Measurements from ENCODE around the gene PHKB.
"Not testable (repeated sequence)": the region's sequence is repeated elsewhere in the genome, so short reads cannot be mapped to it uniquely, and the experiment has no call there.

The PHKB gene

DNA sequence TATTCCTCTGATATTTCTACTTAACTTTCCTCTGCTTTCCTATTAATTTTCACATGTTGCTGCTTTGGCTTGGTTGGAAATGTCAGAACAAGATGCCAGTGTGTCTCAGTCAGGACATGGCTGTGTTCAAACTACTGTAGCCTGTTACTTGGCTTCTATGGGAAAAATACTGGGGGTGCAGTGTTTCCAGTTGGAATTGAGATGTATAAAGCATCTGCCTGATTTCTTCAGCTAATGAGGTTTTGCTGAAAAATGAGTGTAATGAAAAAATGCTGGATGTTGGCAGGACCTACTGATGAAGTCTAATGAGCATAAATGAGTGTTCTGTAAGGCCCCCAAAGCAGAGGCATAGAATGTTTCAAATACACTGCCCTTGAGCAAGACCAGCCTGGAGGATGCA lies 166.6 kb downstream of the PHKB start:
- DNase-seq, result no peak

DNA sequence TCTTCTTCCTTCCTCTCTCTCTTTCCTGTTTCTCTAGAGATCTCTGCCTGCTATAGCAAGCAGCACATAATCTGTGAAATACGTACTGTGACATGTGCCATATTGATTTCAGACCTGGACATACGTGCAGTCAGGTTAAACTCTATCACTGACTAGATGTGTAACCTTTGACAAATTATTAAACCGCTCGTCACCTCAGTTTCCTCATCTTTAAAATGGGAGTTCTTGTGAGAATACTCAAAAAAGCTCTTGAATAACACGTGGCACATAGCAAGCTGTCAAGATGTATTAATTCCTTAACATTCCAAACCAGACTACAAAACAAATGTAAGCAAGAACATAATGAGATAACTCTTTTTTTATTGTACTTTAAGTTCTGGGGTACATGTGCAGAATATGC lies 170.0 kb downstream of the PHKB start:
- DNase-seq, result no peak

DNA sequence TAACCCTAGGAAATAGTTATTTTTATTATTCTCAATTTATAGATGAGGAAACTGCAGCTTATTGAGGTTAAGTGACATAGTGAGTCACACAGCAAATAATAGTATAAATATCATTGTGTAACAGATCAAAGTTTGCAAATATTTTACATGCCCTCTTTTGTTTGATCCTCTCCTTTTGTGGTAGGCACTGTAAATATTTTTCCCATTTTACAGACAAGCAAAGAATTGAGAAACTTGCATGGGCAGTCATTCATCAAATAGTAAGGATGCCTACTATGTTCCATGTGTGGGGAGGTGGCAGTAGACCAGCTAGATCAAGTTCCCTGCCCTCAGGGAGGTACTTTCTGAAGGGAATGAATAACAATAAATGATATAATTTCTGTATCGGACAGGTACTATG lies 173.0 kb downstream of the PHKB start:
- DNase-seq, result no peak

DNA sequence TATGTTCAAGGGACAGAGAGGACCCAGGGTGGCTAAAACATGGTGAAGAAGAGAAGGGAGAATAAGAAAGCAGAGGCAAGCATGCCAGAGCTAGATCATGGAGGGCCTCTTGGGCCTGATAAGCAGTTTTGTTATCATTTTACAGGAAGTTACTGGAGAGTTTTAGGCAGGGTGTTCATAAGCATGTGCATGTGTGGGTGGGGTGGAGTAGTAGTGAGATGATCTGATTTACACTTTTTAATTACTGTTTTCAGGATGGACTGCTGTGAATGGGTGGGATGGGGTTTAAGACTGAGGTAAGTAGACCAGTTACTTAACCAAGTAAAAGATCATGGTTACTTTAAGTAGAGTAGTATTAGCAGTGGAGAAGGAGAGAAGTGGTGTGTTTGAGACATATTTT lies 173.6 kb downstream of the PHKB start:
- DNase-seq, result peak; percentile 8

DNA sequence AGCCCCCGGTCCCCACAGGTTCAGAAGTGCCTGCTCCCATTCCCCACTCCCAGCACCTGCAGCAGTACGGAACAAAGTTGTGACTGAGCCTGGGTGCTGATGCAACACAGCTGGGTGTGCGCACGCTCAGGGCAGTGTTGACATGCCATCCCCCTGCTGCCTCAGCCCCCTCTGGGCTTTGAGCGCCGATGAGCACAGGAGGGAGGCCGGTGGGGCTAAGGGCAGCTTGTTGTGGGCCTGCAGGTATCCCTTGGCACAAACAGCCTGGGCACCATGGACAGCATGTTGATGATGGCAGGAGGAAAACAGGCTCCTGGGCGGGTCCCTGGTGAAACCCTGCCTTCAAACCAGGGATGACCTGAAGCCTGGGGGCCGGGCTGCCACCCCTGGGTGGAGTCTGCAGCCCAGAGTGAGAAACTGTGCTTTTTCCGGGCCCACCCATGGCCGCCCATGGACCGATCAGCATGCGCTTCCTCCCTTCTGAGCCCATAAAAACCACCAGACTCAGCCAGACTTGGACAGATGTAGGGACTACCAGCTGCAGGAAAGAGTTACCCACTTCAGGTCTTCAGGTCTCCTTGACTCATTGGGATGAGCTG lies 175.5 kb downstream of the PHKB start:
- DNase-seq, result no peak

DNA sequence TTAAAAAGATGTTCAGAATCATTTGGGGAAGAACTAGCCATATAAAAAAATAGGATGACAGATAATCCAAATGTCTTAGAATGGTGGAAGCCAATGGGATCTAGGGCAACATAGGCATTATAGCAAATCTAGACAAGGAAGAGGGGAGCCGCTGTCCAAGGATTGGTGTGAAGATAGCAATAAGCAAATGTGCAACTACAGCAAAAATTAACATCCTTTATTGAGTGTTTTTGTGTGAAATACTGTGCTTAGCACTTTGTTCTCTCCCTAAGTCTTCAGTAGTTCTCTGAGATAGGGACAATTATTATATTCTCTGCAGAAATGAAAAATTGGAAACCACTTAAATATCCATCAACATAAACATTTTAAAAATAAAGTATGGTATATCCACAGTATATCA lies 177.0 kb downstream of the PHKB start:
- DNase-seq, result no peak

DNA sequence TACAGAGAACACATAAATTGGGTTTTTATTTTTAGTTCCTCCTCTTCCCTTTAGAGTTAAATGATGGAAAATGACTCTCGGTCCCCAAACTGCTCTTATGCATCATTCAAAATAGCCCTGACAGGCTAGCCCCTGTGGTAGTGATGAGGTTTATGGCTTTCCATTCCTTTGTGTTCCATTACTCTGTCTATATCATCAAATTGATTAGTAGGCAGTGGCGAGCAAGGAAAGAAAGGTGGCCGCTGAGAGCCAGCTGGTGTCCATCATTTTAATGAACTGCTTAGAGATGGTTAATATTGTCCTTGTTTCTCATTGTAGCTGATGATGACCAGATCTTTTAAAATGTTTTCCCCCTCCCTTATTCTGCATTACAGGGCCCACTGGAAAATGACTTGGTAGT lies 179.5 kb downstream of the PHKB start:
- no peak for DNase-seq

DNA sequence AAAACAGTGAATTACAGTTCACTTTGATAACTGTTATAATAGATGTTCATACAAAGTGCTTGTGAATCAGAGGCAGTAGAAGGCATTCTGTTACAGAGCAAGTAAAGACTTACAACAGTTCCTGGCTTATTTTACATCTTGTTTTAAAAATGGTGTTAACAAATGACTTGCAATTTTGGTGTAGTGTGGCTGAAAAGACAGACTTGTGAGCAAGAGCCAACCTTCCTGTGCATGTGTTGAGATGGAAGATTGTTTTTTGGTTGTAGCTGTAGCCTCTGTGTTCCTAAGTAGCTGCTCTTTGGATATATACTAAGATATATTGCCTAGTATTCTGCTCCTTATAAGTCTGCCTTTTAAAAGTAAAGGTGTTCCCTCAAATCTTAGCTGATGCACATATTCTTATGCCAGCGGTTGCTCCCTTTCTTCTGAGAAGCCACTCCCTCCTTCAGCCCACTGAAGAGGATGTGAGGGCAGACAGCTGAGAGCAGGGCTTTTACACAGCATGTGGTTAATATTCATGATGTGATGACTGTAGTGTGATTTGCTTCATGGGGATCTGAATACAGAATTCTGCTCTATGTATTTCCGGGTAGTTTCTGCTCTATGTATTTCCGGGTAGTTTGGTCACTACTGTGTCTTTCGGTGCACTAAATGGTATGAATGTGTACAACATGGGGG lies 182.3 kb downstream of the PHKB start:
- DNase-seq, result no peak

DNA sequence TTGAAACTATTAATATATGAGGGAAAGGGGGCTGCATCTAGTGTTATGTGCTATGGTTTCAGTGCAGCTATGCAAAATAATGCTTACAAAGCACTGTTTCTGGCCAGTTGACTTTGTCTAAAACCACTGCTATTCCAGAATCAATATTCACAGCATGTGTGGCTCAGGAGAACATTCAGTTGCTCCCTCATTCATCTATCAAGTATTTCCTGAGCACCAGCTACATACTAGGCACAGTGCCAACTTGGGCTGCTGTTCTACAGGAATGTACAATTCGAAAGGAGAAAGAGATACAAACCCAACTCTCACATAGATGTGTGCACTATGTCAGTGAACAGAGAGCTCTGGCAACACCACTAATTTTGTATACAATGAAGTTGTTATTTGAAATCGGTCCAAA lies 183.0 kb downstream of the PHKB start:
- no peak for DNase-seq

DNA sequence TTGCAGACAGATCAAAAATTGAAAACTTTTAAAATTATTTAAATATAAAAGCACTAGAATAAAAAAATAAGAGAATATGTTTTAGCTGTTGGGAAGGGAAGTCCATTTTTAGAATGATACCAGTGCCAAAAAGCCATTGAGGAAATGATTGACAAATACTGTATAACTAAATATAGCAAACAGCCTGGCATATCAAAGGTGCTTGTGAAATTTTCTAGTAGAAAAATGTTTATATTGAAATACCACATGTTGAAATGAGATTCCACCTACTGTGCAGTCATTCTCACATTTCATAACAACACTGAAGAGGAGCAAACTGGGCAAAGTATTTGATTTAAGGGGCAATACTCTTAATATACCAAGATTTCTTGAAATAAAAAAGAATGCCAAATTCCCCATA lies 183.5 kb downstream of the PHKB start:
- no peak for DNase-seq

DNA sequence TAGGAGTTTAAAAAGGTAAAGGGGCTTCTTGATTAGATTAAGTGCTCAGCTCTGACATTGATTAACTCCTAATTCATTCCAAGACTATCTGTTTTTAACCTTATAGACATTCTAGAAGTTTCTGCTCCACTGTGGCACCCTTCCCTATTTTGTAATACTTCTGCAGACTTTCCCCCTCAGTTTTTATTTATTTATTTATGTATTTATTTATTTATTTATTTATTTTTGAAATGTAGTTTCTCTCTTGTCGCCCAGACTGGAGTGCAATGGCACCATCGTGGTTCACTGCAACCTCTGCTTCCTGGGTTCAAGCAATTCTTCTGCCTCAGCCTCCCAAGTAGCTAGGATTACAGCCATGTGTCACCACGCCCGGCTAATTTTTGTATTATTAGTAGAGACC lies 185.8 kb downstream of the PHKB start:
- no peak for DNase-seq

DNA sequence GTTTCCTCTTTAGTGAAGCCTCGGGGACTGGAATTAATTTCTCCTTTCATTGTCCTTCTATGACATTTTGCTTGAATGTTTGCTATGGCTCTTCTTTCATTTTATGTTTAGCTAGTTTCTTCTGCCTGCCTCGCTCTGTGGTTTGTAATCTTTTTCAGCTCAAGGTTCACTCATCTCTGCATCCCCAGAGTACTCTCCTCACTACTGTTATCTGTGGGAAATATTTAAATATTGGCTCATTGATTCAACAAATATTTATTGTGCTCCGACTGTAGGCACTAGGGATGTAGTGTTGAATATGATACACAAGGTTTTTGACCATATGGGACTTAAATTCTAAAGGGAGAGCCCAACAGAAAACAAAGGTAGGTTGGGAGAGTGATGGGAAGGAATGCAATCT lies 195.9 kb downstream of the PHKB start:
- DNase-seq, result no peak

DNA sequence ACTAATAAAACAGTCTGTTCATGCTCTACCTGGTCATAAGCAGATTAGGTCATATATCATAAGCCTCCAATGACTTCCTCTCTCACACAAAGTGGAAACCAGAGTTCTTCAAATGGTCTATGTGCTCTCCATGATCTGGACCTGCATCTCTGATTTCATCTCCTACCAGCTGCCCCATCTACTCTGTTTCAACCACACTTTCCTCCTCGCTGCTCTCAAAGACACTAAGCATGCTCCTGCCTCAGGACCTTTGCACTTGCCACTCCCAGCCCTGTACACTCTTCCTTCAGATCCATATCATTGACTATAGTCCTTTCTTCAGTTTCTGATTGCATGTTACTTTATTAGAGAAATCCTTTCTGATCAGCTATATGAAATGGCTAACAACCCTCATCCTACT lies 196.8 kb downstream of the PHKB start:
- no peak for DNase-seq

DNA sequence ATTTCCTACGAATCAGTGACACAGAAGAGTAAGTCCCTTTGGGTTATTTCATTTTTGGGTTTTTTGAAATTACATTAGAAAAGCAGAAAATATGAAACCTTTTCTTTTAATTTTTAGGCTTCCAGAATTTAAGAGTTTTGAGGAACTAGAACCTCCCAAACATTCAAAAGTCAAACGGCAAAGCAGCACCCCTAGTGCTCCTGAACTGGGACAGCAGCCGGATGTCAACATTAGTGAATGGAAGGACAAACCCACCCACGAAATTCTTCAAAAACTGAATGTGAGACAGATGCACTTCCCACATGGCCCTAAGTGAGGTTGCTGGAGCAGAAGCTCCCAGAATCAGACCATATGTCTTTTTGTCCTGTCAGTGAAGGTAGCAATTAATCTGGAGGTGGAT lies 199.4 kb downstream of the PHKB start:
- no peak for DNase-seq

DNA sequence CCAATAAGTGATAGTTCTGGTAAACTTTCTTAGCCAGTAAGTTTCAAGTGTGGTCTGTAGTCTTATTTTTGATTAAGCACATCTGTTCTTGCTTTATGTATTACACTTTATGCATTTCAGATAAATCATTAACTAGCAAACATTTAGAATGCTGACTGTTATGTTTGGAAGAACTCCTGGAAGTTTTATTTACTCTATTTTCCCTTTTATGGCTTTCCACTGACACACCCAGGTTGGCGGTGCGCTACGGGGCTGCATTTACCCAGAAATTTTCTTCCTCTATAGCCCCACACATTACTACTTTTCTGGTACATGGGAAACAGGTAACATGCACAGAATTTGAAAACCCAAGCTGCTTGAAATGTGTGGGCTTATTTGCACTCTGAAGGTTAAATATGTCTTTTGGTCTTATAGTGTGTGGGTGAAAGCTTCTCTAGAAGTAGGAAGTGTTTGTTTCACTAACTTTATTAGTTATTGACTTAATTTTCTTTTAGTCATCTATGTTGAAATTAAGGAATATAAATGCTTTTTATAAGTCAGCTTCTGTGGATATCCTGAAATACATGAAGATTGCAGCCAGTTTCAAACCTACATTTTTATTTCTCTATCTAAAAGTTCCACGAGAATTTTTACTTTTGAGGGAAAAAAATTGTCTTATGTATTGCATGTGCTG lies 203.7 kb downstream of the PHKB start:
- no peak for DNase-seq

DNA sequence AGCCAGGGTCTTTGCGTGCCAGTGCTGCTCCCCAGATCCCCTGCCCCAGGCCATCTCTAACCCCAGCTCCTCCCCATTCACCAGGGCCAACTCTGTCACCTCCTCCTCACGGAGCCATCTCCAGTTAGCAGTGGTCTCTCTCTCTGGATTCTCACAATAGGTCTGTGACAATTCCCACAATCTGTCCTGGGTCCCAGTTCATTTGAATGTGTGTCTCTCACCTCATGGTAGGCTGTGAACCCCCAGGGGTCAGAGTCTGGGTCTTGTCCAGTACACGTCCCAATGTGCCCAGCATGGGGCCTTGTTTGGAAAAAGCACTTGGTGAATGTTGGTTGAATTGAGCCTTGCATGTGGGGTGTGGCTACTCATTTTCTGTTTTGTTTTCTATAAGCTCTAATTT lies 205.3 kb downstream of the PHKB start:
- no peak for DNase-seq

DNA sequence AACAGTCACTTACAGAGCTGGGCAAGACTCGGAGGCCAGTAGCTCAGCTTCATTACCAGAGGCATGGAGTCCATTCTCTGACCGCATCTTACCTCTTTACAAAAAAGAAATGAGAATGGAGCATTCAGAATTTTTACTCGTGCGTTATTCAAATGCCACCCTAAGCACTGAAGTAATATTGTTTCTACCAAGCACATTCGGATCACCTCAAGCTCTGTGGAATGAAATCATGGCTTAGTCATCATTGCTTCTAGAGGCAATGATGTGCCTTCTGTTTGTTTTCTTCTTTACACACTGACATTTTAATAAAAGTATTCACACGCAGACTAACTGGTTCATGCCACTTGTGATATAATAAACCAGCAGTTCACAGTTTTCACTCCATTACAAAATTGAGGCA lies 206.8 kb downstream of the PHKB start:
- DNase-seq, result no peak

DNA sequence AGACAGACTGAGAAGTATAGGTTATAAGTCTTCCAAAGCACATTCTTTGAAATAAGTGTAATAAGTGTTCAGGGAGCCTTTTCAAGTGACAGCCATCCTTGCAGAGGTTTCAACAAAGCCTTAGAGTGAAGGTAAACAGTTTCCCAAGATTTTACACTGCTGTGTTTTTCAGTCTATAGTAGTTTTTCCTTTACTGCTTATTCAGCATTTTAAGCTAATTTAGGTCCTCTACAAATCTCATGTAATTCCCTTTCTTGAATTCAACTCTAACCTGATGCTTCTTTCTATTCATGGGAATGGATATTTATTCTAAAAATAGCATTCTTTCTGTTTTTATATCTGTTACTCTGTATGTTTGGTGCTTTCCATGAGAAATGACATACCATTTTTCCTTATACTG lies 211.3 kb downstream of the PHKB start:
- no peak for DNase-seq

DNA sequence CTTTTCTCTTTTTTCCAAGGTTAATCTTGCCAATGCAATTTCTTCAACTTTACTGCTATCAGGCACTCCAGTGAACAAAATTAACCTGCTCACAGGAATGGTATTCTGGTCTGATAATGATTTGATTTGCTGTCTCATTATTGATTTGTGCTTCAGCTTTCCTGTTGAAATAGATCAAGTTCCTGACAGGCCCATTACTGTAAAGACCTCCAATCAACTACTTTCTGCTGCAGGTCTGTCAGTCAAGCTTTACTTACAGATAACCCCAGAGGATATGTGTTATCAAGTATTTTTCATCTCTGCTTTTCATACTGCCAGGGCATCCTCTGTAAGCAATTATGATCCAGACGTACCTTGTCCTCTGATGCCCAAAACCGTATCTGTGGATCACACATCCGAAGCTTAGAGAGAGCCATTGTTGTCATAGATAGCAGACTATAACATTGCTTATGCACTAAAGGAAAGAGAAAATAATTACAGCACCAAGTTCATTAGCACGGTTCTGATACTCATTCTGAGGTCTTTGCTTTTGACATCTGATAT lies 215.6 kb downstream of the PHKB start:
- DNase-seq, result no peak

DNA sequence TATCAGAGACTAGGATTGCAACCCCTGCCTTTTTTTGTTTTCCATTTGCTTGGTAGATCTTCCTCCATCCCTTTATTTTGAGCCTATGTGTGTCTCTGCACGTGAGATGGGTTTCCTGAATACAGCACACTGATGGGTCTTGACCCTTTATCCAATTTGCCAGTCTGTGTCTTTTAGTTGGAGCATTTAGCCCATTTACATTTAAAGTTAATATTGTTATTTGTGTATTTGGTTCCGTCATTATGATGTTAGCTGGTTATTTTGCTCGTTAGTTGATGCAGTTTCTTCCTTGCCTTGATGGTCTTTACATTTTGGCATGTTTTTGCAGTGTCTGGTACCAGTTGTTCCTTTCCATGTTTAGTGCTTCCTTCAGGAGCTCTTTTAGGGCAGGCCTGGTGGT lies 220.4 kb downstream of the PHKB start:
- not testable (repeated sequence) for DNase-seq

DNA sequence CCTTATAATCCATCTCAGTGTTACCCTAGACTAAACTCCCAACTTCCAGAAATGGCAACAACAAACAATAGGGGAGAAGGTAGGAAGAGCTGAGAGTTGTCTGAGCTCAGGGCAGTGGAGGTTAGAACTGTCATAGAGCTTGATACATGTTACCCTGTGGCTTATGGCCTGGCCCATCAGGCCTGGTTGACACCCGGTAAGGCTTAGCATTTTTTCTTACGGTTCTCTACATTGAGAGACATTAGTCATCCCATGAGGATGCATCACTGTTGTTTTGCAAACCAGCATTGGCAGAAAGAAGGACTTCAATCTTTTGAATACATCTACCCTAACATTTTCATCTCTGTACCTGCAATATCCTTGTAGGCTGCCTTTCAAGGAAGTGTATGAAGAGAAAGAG lies 226.6 kb downstream of the PHKB start:
- DNase-seq, result no peak

DNA sequence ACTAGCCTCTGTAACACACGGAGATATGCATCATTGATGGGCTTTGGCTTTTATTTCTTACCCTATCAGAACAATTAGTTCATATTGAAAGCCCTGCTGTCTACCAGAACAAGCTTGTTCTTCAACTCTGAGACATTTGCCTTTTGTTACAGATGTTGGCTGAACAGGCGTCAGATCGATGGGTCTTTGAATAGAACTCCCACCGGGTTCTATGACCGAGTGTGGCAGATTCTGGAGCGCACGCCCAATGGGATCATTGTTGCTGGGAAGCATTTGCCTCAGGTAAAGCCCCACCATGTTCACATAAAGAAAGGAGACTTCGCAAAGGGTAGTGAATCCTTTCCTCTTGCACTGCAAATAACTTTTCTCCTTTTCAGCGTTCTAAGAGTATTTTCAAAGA lies 232.1 kb downstream of the PHKB start:
- DNase-seq, result no peak

DNA sequence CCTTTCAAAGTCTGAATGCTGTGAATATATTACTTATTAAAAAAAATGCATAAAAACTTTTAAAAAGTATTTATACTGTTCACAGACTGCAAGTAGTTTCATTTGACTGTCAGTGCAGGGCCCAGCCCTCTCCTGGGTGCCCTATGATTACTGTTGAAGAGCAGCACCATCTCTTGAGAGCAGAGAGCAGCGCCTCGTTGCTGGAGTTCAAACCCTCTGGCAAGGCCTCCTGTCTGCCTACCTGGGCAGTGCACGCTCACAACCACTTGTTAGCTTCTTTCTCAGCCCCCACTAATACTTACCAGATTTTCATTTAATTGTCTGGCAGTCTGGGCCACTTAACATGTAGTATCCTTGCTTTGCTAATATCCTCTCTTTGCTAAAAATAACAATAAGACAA lies 233.4 kb downstream of the PHKB start:
- no peak for DNase-seq

DNA sequence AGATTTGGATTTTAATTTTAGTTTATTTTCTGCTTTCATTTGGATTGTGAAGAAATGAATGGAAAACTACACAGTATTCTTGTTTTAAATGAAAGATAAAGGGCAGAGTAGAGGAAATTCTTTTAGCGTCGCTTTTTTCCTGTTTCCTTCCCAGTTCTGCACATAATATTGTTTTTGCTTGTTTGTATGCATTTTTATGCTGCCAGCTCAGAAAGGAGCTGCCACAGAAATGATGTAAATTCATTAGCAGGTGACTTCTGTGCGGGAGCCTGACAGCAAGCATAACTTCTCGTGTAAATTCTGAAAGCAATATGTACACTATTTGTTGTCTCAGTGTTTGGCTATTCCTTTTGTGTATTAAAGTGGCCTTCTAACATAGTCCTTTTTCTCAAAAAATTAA lies 234.6 kb downstream of the PHKB start:
- no peak for DNase-seq

DNA sequence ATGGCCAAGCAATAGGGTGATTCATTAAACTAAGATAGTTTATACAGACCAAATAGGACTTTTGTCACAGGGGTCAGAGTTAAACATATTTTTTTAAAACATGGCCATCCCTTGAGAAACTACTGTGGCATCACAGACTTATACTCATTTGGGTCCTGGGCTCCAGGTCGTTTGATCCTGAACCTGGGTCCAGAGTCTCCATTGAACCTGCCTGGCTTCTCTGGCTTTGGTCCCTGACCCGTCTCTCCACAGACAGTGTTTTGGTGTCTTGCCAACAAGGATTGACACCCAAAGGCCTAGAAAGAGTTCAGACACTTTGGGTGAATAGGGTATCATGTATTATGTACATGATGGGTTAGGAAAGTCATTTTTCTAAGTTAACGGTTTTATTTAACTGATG lies 236.7 kb downstream of the PHKB start:
- no peak for DNase-seq

Data from OCI-M1 (cell line).